Natural killer cell (primary cell): ENCODE measurements around the gene RAPGEF5. TPM values are rescaled to one million over a fixed set of nuclear protein-coding genes. Genes with fewer than 3 reads are reported as not detected.

Experiments used
- ATAC-seq, 3 donors: fragments of 150-1000 bp in 2 of 3; fragments of 200-7000 bp in 1 of 3; cut with Tn5 transposase; 1 replicate in 1 of 3; 2 replicates in 2 of 3; pipeline ENCODE4 v1.10.0; 2021; ENCODE audit warnings: mild to moderate bottlenecking in 2 of 3, moderate library complexity in 2 of 3
- DNase-seq, 2 donors: peaks; one replicate each; pipeline versions ENCODE4 v3.0.0 to v3.0.0-alpha.2; 2013 to 2021; ENCODE audit warnings: mixed read lengths in 1 of 2
- H3K27ac ChIP-seq: one replicate; pipeline ENCODE4 v1.5.1; 2013; ENCODE audit warnings: mild to moderate bottlenecking, low read length
- H3K27me3 ChIP-seq: one replicate; pipeline ENCODE4 v1.6.1; 2013; ENCODE audit warnings: low read length; ENCODE audit not compliant: control insufficient read depth, insufficient read depth
- H3K36me3 ChIP-seq: one replicate; pipeline ENCODE4 v1.6.1; 2013; ENCODE audit warnings: low read length; ENCODE audit not compliant: control insufficient read depth, insufficient read depth
- H3K4me1 ChIP-seq: one replicate; pipeline ENCODE4 v1.6.1; 2013; ENCODE audit warnings: low read length; ENCODE audit not compliant: control insufficient read depth, insufficient read depth
- H3K4me3 ChIP-seq: one replicate; pipeline ENCODE4 v1.5.1; 2013; ENCODE audit warnings: low read length
- H3K9me3 ChIP-seq: one replicate; pipeline ENCODE4 v1.6.1; 2013; ENCODE audit warnings: low read length; ENCODE audit not compliant: control insufficient read depth, insufficient read depth
- H3K27ac Mint-ChIP-seq, 2 donors: one replicate each; pipeline ENCODE4 v1.8.0; 2022; ENCODE audit warnings: mild to moderate bottlenecking in 2 of 2, mixed read lengths in 2 of 2, moderate library complexity in 1 of 2
- H3K27me3 Mint-ChIP-seq, 2 donors: one replicate each; pipeline ENCODE4 v1.8.0; 2022; ENCODE audit warnings: low read depth in 2 of 2, mixed read lengths in 2 of 2
- H3K36me3 Mint-ChIP-seq: one replicate; pipeline ENCODE4 v1.8.0; 2022; ENCODE audit warnings: mixed read lengths
- H3K4me1 Mint-ChIP-seq, 2 donors: one replicate each; pipeline ENCODE4 v1.8.0; 2022; ENCODE audit warnings: mixed read lengths in 2 of 2
- H3K4me3 Mint-ChIP-seq: one replicate; pipeline ENCODE4 v1.8.0; 2022; ENCODE audit warnings: mild to moderate bottlenecking, moderate library complexity, mixed read lengths
- H3K9me3 Mint-ChIP-seq, 2 donors: one replicate each; pipeline ENCODE4 v1.8.0; 2022; ENCODE audit warnings: mixed read lengths in 2 of 2
- WGBS: methylation state at CpG from one replicate; pipeline ENCODE4 v1.1.7; 2013; ENCODE audit warnings: missing lambda C conversion rate; ENCODE audit not compliant: insufficient coverage; 5-methylcytosine and 5-hydroxymethylcytosine counted together
- intact Hi-C: fragments of 100-400 bp; cut with micrococcal nuclease; formaldehyde crosslinking; loops from one replicate; pipeline ENCODE4 v1.14.2; 2022
- total RNA-seq, 4 donors: library from RNA; stranded (reverse); fragments of 120-200 nt in 1 of 4; gene quantifications; one replicate each; pipeline versions ENCODE4 v1.2.3 to v1.2.4, GENCODE V29; 2013 to 2022
- TF ChIP-seq, protein P1 (sequence below): fragments of 200-600 bp; IDR thresholded peaks from one replicate; pipeline ENCODE4 v1.8.0; 2022; ENCODE audit warnings: antibody characterized with exemption

The RAPGEF5 gene
- total RNA-seq, 3 donors from 2014 or later (not counting 1 experiment from before 2014, with no cell fraction given): 0.26 to 0.33 TPM; not detected in 1

DNA sequence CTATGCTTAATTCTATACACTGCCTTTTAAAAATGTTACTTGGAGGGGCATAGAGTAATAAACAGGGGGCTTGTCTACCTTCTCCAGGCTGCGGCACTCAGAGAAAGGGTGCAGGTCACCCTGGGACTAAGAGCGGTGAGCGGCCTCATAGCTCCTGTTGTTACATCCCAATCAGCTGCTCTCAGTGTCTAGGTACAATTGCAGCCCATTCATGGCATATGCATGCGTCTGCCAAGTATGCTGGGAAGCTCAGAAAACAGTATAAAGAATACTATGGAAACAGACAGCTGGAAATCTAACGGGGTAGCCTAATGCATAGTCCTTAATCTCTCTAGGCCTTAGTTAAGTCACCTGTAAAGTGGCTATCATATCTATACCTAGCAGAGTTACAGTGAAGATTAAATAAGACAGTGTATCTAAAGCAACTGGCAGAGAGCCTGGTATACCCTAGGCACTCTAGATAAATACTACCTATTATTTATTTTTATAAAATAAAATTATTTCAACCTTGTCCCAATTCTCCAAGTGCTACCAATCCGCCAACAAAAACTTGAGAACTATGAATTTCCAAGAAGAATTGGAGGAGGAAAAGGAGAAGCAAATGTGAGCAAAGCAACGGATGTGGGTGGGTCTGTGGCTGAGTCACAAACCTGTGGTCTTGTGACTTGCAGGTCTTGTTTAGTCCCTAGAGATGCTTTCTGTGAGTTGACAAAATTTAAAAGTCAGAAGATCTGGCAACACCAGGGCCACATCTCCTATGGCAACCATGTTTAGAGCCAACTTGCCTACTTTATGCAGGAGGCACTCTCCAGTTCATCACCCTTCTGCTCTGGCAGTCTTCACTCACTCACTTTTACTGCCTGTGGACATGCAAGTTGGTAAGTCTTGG, 183.0 kb downstream of the RAPGEF5 start:
- DNase-seq: peak; percentile 21 to 31
- no peak overlapping the region for H3K4me3 Mint-ChIP-seq
- Histone ChIP-seq H3K4me1 (peaks cover 4% of the 10 kb centered on the region), H3K36me3 (no peaks in the 10 kb centered on the region), H3K27me3 (no peaks in the 10 kb centered on the region), H3K9me3 (no peaks in the 10 kb centered on the region), H3K27ac (no peak overlapping the region), H3K4me3 (no peak overlapping the region)
- WGBS: 79% methylated on average over 5 of the region's 7 CpGs
- peak; percentile 83 to 92 (median 90) for ATAC-seq
- no peaks in the 10 kb centered on the region for H3K27me3 Mint-ChIP-seq
- intact Hi-C loops: no loop called here
- H3K36me3 Mint-ChIP-seq: no peaks in the 10 kb centered on the region
- peaks cover 16% of the 10 kb centered on the region in 2 donors for H3K4me1 Mint-ChIP-seq
- TF ChIP-seq, protein P1, sequence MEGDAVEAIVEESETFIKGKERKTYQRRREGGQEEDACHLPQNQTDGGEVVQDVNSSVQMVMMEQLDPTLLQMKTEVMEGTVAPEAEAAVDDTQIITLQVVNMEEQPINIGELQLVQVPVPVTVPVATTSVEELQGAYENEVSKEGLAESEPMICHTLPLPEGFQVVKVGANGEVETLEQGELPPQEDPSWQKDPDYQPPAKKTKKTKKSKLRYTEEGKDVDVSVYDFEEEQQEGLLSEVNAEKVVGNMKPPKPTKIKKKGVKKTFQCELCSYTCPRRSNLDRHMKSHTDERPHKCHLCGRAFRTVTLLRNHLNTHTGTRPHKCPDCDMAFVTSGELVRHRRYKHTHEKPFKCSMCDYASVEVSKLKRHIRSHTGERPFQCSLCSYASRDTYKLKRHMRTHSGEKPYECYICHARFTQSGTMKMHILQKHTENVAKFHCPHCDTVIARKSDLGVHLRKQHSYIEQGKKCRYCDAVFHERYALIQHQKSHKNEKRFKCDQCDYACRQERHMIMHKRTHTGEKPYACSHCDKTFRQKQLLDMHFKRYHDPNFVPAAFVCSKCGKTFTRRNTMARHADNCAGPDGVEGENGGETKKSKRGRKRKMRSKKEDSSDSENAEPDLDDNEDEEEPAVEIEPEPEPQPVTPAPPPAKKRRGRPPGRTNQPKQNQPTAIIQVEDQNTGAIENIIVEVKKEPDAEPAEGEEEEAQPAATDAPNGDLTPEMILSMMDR: no peak
- H3K9me3 Mint-ChIP-seq: no peaks in the 10 kb centered on the region
- peak overlapping the region; percentile 16 to 67 for H3K27ac Mint-ChIP-seq

DNA sequence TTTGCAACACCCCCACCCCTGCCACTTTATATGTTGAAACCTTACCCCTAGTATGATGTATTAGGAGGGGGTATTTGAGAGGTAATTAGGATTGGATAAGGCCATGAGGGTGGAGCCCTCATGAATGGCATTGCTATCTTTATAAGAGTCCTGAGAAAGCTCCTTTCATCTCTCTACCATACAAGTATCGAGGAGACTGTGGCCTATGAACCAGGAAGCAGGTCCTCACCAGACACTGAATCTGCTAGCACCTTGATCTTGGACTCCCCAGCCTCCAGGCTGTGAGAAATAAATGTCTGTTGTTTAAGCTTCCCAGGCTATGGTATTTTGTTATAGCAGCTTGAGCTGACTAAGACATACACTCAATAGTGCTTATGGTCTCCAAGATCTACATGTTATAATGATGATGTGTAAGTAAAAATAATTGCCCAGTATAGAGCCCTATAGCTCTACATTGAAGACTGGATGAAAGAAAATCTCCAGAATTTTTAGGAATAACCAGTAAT, 188.8 kb downstream of the RAPGEF5 start:
- Histone ChIP-seq H3K9me3 (no peaks in the 10 kb centered on the region), H3K4me3 (no peak overlapping the region), H3K27me3 (no peaks in the 10 kb centered on the region), H3K4me1 (no peaks in the 10 kb centered on the region), H3K27ac (no peak overlapping the region), H3K36me3 (no peaks in the 10 kb centered on the region)
- H3K9me3 Mint-ChIP-seq: no peaks in the 10 kb centered on the region
- WGBS: 100% methylated on average over 1 of the region's 1 CpG
- ATAC-seq (no peak), DNase-seq (no peak)
- H3K4me1 Mint-ChIP-seq: no peaks in the 10 kb centered on the region
- no peaks in the 10 kb centered on the region for H3K36me3 Mint-ChIP-seq
- H3K27ac Mint-ChIP-seq: no peak overlapping the region
- TF ChIP-seq, protein P1: no peak
- no peak overlapping the region for H3K4me3 Mint-ChIP-seq
- intact Hi-C loops: no loop called here
- no peaks in the 10 kb centered on the region for H3K27me3 Mint-ChIP-seq

DNA sequence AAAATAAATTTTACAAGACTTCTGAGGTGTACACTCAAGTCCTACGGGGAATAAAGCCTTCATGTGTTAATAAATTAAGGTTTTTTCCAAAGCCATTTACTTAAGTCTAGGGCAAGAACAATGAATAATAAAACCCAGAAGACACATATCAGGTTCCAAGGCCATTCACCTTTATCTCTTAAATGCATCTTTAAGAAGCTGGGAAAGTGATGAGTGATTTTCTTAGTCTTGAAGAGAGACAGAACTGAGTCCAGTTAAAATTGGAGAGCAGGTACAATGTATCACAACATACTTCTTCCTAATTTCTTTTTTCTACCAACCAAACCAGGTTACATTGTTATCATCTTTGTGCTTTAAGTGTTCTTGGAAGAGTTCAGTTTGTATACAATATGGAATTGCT, 189.5 kb downstream of the RAPGEF5 start:
- Mint-ChIP-seq H3K27ac (no peak overlapping the region), H3K27me3 (no peaks in the 10 kb centered on the region), H3K4me1 (no peaks in the 10 kb centered on the region), H3K9me3 (no peaks in the 10 kb centered on the region), H3K4me3 (no peak overlapping the region), H3K36me3 (no peaks in the 10 kb centered on the region)
- Histone ChIP-seq H3K4me1 (no peaks in the 10 kb centered on the region), H3K36me3 (no peaks in the 10 kb centered on the region), H3K4me3 (no peak overlapping the region), H3K27ac (no peak overlapping the region), H3K9me3 (no peaks in the 10 kb centered on the region), H3K27me3 (no peaks in the 10 kb centered on the region)
- DNase-seq (no peak), ATAC-seq (no peak)
- no CpG with 5 or more reads among the region's 1 CpG for WGBS
- intact Hi-C loops: no loop called here
- TF ChIP-seq, protein P1: no peak
